ENCODE data around the gene MEF2C. TPM values are rescaled to one million over a fixed set of nuclear protein-coding genes. Genes with fewer than 3 reads are reported as not detected.
A peak's percentile ranks its signal among the peaks of the same experiment; 100 is the strongest.

MEF2C gene
- total RNA-seq, 1 donor from 2014 or later: 29.6 TPM

DNA sequence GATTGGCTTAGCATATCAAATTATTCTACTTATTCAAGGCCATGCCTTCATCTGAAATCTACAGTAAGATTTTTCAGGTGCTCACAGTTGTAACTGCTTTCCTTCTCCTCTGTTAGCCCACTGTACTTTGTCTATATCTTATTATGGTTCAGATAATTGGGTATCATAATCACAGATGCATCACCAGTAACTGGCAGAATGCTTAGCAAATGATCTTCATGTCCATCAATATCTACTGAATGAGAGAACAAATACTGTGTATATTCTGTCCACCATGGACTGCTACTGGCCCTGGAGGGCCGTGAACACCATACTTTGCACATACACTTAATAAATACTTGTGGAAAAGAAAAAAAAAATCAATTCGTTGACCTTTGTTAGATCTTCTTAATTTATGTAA is 96.2 kb downstream of the MEF2C start:
- peak overlapping the region; percentile 57 for H3K27ac Mint-ChIP-seq (ENCODE audit: unreplicated experiment)
- H3K27me3 Mint-ChIP-seq (ENCODE audit: low read depth): no peaks in the 10 kb centered on the region
- peaks cover 30% of the 10 kb centered on the region for H3K4me1 Mint-ChIP-seq (ENCODE audit: low read depth)
- no peak overlapping the region for H3K4me3 Mint-ChIP-seq (ENCODE audit: unreplicated experiment)
- H3K36me3 Mint-ChIP-seq (ENCODE audit: low read depth): no peaks in the 10 kb centered on the region
- H3K9me3 Mint-ChIP-seq (ENCODE audit: low read depth): no peaks in the 10 kb centered on the region
- TF ChIP-seq, protein P1, sequence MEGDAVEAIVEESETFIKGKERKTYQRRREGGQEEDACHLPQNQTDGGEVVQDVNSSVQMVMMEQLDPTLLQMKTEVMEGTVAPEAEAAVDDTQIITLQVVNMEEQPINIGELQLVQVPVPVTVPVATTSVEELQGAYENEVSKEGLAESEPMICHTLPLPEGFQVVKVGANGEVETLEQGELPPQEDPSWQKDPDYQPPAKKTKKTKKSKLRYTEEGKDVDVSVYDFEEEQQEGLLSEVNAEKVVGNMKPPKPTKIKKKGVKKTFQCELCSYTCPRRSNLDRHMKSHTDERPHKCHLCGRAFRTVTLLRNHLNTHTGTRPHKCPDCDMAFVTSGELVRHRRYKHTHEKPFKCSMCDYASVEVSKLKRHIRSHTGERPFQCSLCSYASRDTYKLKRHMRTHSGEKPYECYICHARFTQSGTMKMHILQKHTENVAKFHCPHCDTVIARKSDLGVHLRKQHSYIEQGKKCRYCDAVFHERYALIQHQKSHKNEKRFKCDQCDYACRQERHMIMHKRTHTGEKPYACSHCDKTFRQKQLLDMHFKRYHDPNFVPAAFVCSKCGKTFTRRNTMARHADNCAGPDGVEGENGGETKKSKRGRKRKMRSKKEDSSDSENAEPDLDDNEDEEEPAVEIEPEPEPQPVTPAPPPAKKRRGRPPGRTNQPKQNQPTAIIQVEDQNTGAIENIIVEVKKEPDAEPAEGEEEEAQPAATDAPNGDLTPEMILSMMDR (IDR thresholded peaks at IDR 0.05): no peak
- DNase-seq (ENCODE audit: low spot score): no peak

DNA sequence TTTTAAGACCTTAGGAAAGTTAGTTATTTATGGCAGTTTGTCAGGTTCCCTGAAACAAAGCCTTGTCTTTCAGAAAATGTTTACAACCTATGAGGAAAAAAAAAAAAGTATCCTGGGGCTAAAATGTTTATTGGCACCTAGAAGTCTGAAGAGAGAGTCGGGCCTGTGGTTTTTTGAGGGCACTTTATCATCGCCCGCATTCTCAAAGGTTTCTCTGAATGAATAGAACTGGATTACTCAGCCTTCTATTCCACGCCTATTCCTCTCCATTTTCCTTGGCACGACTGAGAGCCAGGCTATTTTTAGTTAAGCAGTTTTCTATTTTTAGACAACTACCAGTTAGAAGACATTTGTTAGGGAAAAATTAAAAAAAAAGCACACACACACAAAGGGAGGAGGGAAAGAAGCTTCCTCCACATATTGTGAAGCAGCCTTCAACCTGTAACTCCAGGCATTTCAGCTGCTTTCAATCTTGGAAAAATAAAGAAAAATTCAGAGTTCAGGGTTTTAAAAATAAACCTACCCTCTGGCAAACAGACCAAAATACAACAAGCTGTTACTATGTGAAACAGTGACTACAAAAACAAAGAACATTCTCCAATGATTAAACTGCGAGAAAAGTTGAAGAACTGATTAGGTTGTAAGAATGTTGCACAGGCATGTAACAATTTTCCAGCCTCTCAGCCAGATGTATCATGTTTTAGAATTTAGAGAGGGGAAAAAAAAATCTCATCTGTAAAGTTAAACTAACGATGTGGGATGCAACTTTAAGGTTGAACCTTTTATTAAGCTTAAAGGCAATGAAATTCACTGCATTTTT is 97.0 kb downstream of the MEF2C start:
- TF ChIP-seq, protein P1 (IDR thresholded peaks at IDR 0.05): no peak
- no peak for DNase-seq (ENCODE audit: low spot score)
- H3K9me3 Mint-ChIP-seq (ENCODE audit: low read depth): no peaks in the 10 kb centered on the region
- H3K4me1 Mint-ChIP-seq (ENCODE audit: low read depth): peaks cover 30% of the 10 kb centered on the region
- H3K27me3 Mint-ChIP-seq (ENCODE audit: low read depth): no peaks in the 10 kb centered on the region
- H3K4me3 Mint-ChIP-seq (ENCODE audit: unreplicated experiment): peak overlapping the region; percentile 51
- H3K27ac Mint-ChIP-seq (ENCODE audit: unreplicated experiment): peak overlapping the region; percentile 95
- H3K36me3 Mint-ChIP-seq (ENCODE audit: low read depth): no peaks in the 10 kb centered on the region

DNA sequence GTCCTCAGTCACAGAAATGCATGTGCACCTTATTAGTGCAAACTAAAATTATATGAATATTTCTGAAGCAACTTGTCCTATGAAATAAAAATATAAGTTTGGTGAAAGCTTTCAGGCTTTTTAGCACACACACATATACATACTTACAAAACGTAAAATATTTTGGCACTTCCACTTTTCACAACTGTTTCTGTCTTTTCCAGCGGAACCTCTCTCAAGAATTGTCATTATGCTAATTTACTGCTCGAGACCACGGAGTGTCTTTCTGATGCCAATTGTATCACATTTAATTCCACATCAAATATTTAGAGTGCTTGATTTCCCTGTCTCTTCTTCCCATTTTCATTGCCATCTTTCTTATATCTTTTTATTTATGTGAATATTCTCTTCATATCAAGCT is 100.4 kb downstream of the MEF2C start:
- no peak overlapping the region for H3K4me3 Mint-ChIP-seq (ENCODE audit: unreplicated experiment)
- H3K27ac Mint-ChIP-seq (ENCODE audit: unreplicated experiment): no peak overlapping the region

DNA sequence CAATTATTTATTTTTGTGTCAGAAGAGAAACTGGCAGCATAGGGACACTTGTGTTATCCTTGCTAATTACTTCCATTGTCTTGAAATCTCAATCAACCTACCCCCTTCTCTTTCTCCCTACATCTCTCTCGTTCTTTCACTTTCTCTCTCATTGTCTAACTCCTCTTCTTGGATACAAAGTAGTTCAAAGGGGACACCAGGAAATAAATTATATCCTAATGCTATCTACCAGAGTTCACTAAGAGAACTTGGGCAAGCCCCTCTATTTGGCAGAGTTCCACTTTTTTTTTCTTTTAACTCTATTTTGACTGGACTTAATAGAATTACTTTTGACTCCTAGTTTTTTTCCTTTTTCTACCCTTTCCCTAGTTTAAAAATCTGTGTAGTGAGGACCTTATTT is 102.2 kb downstream of the MEF2C start:
- H3K27me3 Mint-ChIP-seq (ENCODE audit: low read depth): no peaks in the 10 kb centered on the region
- H3K27ac Mint-ChIP-seq (ENCODE audit: unreplicated experiment): no peak overlapping the region
- no peaks in the 10 kb centered on the region for H3K36me3 Mint-ChIP-seq (ENCODE audit: low read depth)
- H3K9me3 Mint-ChIP-seq (ENCODE audit: low read depth): no peaks in the 10 kb centered on the region
- H3K4me1 Mint-ChIP-seq (ENCODE audit: low read depth): peaks cover 31% of the 10 kb centered on the region
- no peak for DNase-seq (ENCODE audit: low spot score)
- TF ChIP-seq, protein P1 (IDR thresholded peaks at IDR 0.05): no peak
- H3K4me3 Mint-ChIP-seq (ENCODE audit: unreplicated experiment): no peak overlapping the region

More for the DNA sequence above, 100.4 kb downstream of the MEF2C start:
- H3K27me3 Mint-ChIP-seq (ENCODE audit: low read depth): no peaks in the 10 kb centered on the region
- no peaks in the 10 kb centered on the region for H3K36me3 Mint-ChIP-seq (ENCODE audit: low read depth)
- no peak for DNase-seq (ENCODE audit: low spot score)
- H3K9me3 Mint-ChIP-seq (ENCODE audit: low read depth): no peaks in the 10 kb centered on the region
- TF ChIP-seq, protein P1 (IDR thresholded peaks at IDR 0.05): no peak
- H3K4me1 Mint-ChIP-seq (ENCODE audit: low read depth): peaks cover 37% of the 10 kb centered on the region

DNA sequence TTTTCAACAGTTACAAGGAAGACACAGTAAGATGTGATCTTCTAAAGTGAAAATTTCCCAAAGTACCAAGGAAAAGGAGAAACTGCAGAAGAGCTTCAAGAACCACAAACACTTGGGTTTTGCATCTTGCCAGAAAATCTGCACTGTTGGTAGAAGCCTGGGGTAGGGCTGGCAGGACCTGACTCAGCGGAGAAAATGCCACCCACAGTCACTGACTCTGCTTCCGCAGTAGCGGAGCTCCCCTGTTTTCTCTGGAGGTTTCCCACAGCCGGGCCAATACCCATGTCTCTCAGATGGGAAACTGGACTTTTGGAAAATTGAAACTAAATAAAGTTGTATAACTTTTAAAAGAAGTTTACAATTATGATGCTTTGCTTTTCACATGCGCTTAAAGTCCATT is 104.2 kb downstream of the MEF2C start:
- Mint-ChIP-seq H3K27ac (ENCODE audit: unreplicated experiment) (peak overlapping the region; percentile 65), H3K4me3 (ENCODE audit: unreplicated experiment) (peak overlapping the region; percentile 3), H3K36me3 (ENCODE audit: low read depth) (peaks cover 2% of the 10 kb centered on the region), H3K4me1 (ENCODE audit: low read depth) (peaks cover 18% of the 10 kb centered on the region), H3K9me3 (ENCODE audit: low read depth) (no peaks in the 10 kb centered on the region), H3K27me3 (ENCODE audit: low read depth) (no peaks in the 10 kb centered on the region)
- no peak for DNase-seq (ENCODE audit: low spot score)
- TF ChIP-seq, protein P1 (IDR thresholded peaks at IDR 0.05): no peak

All from chondrocyte (in vitro differentiated cells).